Right lobe of liver (tissue), 6 donors: Measurements from ENCODE around the gene EYA3. TPM values are rescaled to one million over a fixed set of nuclear protein-coding genes. Genes with fewer than 3 reads are reported as not detected.

ENCODE experiments used
- ATAC-seq, 4 donors: fragments of 200-7000 bp; cut with Tn5 transposase; one replicate each; pipeline ENCODE4 v1.9.1; 2020; ENCODE audit warnings: mild to moderate bottlenecking in 4 of 4, moderate library complexity in 4 of 4
- DNase-seq, 3 donors: peaks; one replicate each; pipeline ENCODE4 v3.0.0-alpha.2; 2020
- H3K27ac ChIP-seq, 3 donors: fragments of 200-600 bp; one replicate each; pipeline ENCODE4 v1.8.0; 2022
- H3K27me3 ChIP-seq, 2 donors: fragments of 200-600 bp; one replicate each; pipeline ENCODE4 v1.8.0; 2022
- H3K36me3 ChIP-seq, 4 donors: fragments of 200-600 bp; sonication (generic) in 1 of 4; one replicate each; pipeline versions ENCODE4 v1.5.1 to v1.8.0; 2017 to 2022; ENCODE audit warnings: control low read depth in 1 of 4
- H3K4me1 ChIP-seq, 4 donors: fragments of 200-600 bp; sonication (generic) in 1 of 4; one replicate each; pipeline versions ENCODE4 v1.5.1 to v1.8.0; 2017 to 2022; ENCODE audit warnings: control low read depth in 1 of 4
- H3K4me3 ChIP-seq, 3 donors: fragments of 200-600 bp; one replicate each; pipeline ENCODE4 v1.8.0; 2022
- H3K9me3 ChIP-seq, 4 donors: fragments of 200-600 bp; sonication (generic) in 1 of 4; one replicate each; pipeline versions ENCODE4 v1.5.1 to v1.8.0; 2017 to 2022; ENCODE audit warnings: control low read depth in 1 of 4
- POLR2A ChIP-seq: fragments of 450-650 bp; IDR thresholded peaks from one replicate; pipeline ENCODE4 v1.6.1; 2017; ENCODE audit warnings: antibody characterized with exemption, mild to moderate bottlenecking
- WGBS: methylation state at CpG from one replicate; pipeline ENCODE4 v1.1.6; 2018; ENCODE audit warnings: low coverage, low lambda C conversion rate; ENCODE audit not compliant: insufficient coverage; ENCODE audit errors: missing lambda C conversion rate; 5-methylcytosine and 5-hydroxymethylcytosine counted together
- intact Hi-C, 2 donors: fragments of 100-400 bp; cut with DNase I; formaldehyde crosslinking; loops; one replicate each; pipeline versions ENCODE4 v1.11.2 to v1.14.1; 2022
- total RNA-seq, 6 experiments: library from RNA; depleted of rRNA in 2 of 6; stranded (reverse); fragments of >200 nt in 2 of 6; fragmentation: NEBNext Ultra II Directional in 3 of 6; extraction: Animal tissue kit (Norgen Biotek cat#: 25700) in 3 of 6; gene quantifications; one replicate each; pipeline versions ENCODE4 v1.1.0 to v1.2.4, GENCODE V29; 2016 to 2023
- TF ChIP-seq, protein P1 (sequence below), 4 donors: fragments of 200-600 bp in 3 of 4; fragments of 450-650 bp in 1 of 4; IDR thresholded peaks; one replicate each; pipeline versions ENCODE4 v1.5.1 to v1.8.0; 2016 to 2022; ENCODE audit warnings: antibody characterized with exemption in 4 of 4, mild to moderate bottlenecking in 2 of 4
- donor health status: DM: no; HTN: yes; CAD: no.
- donor health status: DM: no; HTN: no; CAD: no.
- donor health status: DM: no; HTN: no; CAD: no.
- donor health status: DM: no; HTN: yes; CAD: no.
- donor health status: DM: no; HTN: yes; CAD: no.

EYA3 gene
- total RNA-seq, 6 experiments from 2014 or later = 6.6 to 10.2 (median 7.3) TPM

DNA sequence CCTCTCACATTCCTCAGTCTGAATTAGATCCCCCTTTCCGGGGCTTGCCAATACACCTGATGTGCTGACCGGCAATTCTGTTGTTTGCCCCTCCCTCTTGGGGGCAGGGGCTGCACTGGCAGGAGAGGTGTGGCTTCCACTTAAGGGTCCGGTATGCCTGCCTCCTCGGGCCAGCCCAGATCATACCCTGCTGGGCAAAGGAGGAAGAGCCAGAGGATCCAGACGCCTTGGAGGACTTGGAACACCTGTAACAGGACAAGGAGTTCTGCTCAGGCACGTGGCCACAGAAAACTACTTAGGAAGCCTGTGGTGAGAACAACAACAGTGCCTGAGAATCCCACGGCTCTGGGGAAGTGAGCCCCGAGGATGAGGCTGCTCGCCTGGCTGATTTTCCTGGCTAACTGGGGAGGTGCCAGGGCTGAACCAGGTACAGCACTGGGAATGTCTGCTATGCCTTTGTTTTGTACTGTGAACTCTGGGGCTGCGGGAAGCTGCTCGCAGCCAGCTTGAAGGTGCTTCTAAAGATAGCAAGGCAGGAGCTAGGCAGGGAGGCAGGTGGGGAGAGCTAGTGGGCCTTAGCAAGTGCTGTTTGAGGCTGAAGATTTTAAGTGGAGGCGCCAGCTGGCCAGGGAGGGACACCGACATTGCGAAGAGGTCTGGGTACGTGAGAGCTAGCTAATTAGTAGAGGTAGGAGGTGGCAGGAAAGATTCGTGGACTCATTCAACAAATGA, 153.4 kb downstream of the EYA3 start, which contains the start of gene SMPDL3B:
Gene SMPDL3B, plus strand, starts transcription at position 183 of the 732 bp plus-strand sequence. Its CDS starts 184 bp downstream, at position 367.
- TF ChIP-seq POLR2A = no peak
- TF ChIP-seq, protein P1, sequence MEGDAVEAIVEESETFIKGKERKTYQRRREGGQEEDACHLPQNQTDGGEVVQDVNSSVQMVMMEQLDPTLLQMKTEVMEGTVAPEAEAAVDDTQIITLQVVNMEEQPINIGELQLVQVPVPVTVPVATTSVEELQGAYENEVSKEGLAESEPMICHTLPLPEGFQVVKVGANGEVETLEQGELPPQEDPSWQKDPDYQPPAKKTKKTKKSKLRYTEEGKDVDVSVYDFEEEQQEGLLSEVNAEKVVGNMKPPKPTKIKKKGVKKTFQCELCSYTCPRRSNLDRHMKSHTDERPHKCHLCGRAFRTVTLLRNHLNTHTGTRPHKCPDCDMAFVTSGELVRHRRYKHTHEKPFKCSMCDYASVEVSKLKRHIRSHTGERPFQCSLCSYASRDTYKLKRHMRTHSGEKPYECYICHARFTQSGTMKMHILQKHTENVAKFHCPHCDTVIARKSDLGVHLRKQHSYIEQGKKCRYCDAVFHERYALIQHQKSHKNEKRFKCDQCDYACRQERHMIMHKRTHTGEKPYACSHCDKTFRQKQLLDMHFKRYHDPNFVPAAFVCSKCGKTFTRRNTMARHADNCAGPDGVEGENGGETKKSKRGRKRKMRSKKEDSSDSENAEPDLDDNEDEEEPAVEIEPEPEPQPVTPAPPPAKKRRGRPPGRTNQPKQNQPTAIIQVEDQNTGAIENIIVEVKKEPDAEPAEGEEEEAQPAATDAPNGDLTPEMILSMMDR (IDR thresholded peaks at IDR 0.05) = no peak
- no peaks in the 10 kb centered on the region for H3K27me3 ChIP-seq
- H3K36me3 ChIP-seq = no peaks in the 10 kb centered on the region
- ATAC-seq (peak; percentile 66 to 76 (median 69)), DNase-seq (no peak)
- intact Hi-C loops = no loop called here
- no peak within 1 kb of the TSS for H3K27ac ChIP-seq
- no peaks in the 10 kb centered on the region for H3K9me3 ChIP-seq
- 8% methylated on average over 14 of the region's 16 CpGs for WGBS
- peak within 1 kb of the TSS in 2 of 3 donors; percentile 9 to 16 for H3K4me3 ChIP-seq
- peaks cover 0 to 9% (median 0%) of the 10 kb centered on the region in 4 donors for H3K4me1 ChIP-seq

- DNase-seq (no peak), ATAC-seq (peak in 1 of 4 donors; percentile 28)
- TF ChIP-seq, protein P1 (IDR thresholded peaks at IDR 0.05) = no peak
- no peak for TF ChIP-seq POLR2A
- Histone ChIP-seq H3K4me1 (peaks cover 0 to 9% (median 0%) of the 10 kb centered on the region in 4 donors), H3K27me3 (no peaks in the 10 kb centered on the region), H3K9me3 (no peaks in the 10 kb centered on the region), H3K27ac (no peak overlapping the region), H3K36me3 (no peaks in the 10 kb centered on the region), H3K4me3 (no peak overlapping the region)
- WGBS = 71% methylated on average over 3 of the region's 4 CpGs
- intact Hi-C loops = no loop called here
Observed at GRCh38 chr1:27931759-27932158, 156.7 kb downstream of the EYA3 start.

DNA sequence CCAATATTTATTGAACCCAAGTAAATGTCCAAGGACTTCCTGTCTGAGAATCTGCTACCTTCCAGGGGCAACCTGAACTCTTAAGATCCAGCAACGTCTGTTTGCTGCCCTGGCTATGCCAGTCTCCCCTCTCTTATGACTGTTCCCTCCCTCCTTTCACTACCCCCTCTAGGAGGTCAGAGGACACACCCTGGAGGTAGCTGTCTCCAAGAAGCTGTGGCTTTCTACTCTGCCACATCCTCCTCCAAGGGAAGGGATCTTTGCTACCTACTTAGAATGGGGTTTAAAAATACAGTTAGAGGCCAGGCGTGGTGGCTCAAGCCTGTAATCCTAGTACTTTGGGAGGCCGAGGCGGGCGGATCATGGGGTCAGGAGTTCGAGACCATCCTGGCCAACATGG, 157.2 kb downstream of the EYA3 start:
- no peak for TF ChIP-seq POLR2A
- TF ChIP-seq, protein P1 (IDR thresholded peaks at IDR 0.05) = no peak
- intact Hi-C loops = no loop called here
- WGBS = 72% methylated on average over 5 of the region's 6 CpGs
- DNase-seq (no peak), ATAC-seq (no peak)
- H3K9me3 ChIP-seq = no peaks in the 10 kb centered on the region
- H3K27me3 ChIP-seq = no peaks in the 10 kb centered on the region
- peaks cover 0 to 9% (median 0%) of the 10 kb centered on the region in 4 donors for H3K4me1 ChIP-seq
- H3K27ac ChIP-seq = no peak overlapping the region
- no peaks in the 10 kb centered on the region for H3K36me3 ChIP-seq
- no peak overlapping the region for H3K4me3 ChIP-seq

DNA sequence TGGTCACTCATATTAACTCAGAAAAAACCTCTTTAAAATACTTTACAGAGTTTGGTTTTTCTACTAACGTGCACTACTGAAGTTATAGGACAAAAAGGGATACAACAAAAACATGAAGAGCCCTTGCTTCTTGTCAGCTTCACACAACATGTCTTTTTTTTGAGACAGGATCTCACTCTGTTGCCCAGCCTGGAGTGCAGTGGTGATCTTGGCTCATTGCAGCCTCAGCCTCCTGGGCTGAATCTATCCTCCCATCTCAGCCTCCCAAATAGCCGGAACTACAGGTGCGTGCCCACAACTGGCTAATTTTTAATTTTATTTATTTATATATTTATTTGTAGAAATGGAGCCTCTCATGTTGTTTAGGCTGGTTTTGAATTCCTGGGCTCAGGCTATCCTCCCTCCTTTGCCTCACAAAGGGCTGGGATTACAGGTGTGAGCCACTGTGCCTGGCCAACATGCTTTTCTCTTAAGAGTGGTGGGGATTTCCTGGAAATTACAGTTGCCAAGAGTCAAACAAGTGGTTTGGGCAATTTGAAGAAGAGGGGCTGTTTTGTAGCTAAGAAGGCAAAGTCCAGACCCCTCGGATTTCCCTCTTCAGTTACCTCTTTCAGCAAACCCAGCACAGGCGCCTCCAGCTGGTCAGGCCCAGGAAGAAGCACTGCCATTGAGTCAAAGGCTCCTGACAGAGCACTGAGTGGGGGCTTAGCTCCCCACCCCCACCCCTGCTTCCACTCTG, 160.0 kb downstream of the EYA3 start:
- DNase-seq = no peak
- no peak overlapping the region for H3K27ac ChIP-seq
- 62% methylated on average over 3 of the region's 5 CpGs for WGBS

More for the DNA sequence above, 160.0 kb downstream of the EYA3 start:
- Histone ChIP-seq H3K4me1 (no peaks in the 10 kb centered on the region), H3K27me3 (no peaks in the 10 kb centered on the region), H3K9me3 (no peaks in the 10 kb centered on the region), H3K4me3 (no peak overlapping the region), H3K36me3 (no peaks in the 10 kb centered on the region)
- TF ChIP-seq, protein P1 (IDR thresholded peaks at IDR 0.05) = no peak
- TF ChIP-seq POLR2A = no peak
- no peak for ATAC-seq
- intact Hi-C loops = no loop called here
